GM12878 (cell line): Measurements from ENCODE around the gene CCNJL. TPM values are rescaled to one million over a fixed set of nuclear protein-coding genes. Genes with fewer than 3 reads are reported as not detected.

Experiments
- CHD2 ChIP-seq: IDR thresholded peaks from 2 replicates; pipeline ENCODE4 v1.6.1; 2011; ENCODE audit warnings: low read depth, low read length, improper control_type of control experiment, borderline replicate concordance
- EGR1 ChIP-seq, 2 experiments: IDR thresholded peaks; 1 replicate in 1 of 2; 2 replicates in 1 of 2; pipeline ENCODE4 v1.6.1; 2011 to 2012; ENCODE audit warnings: low read depth in 2 of 2, low read length in 2 of 2, borderline replicate concordance in 1 of 2, mild to moderate bottlenecking in 1 of 2, moderate library complexity in 1 of 2
- LARP7 ChIP-seq: fragments of 450-650 bp; IDR thresholded peaks from 2 replicates; pipeline ENCODE4 v1.6.1; 2017; ENCODE audit warnings: mild to moderate bottlenecking
- polyA plus RNA-seq, 11 experiments: library from polyadenylated mRNA; depleted of rRNA in 4 of 11; unstranded in 6 of 11; stranded (reverse) in 5 of 11; fragments of >200 nt; fragmentation: Nextera tagmentation in 4 of 11; fragmentation: Illumina TruSeq in 1 of 11; extraction: Ambion mirVana in 4 of 11; extraction: Trizol in 1 of 11; gene quantifications; 1 replicate in 1 of 11; 2 replicates in 10 of 11; pipeline versions ENCODE4 v1.2.1 to v1.2.3, GENCODE V29; 2011 to 2016; ENCODE audit warnings: inconsistent platforms in 2 of 11, missing spikeins in 2 of 11, low read depth in 1 of 11
- total RNA-seq, 4 experiments: library from RNA; depleted of rRNA in 3 of 4; stranded (reverse); fragments of >200 nt in 3 of 4; fragmentation: Illumina TruSeq in 1 of 4; extraction: Trizol in 1 of 4; gene quantifications; 2 replicates each; pipeline versions ENCODE4 v1.2.1 to v1.2.3, GENCODE V29; 2013 to 2021
- TF ChIP-seq, protein P1 (sequence below): fragments of 450-650 bp; IDR thresholded peaks from 2 replicates; pipeline ENCODE4 v1.6.1; 2017; ENCODE audit warnings: low read depth, mild to moderate bottlenecking, moderate library complexity
- TF ChIP-seq, protein P2 (sequence below): fragments of 150-350 bp; IDR thresholded peaks from 2 replicates; pipeline ENCODE4 v1.6.1; 2016; ENCODE audit warnings: low read depth, low read length
- TF ChIP-seq, protein P3 (sequence below): fragments of 450-650 bp; formaldehyde crosslinking; IDR thresholded peaks from 2 replicates; pipeline ENCODE4 v1.4.0; 2020; ENCODE audit warnings: mild to moderate bottlenecking, moderate library complexity

The CCNJL gene
- total and polyA plus RNA-seq, 10 of the 15 experiments (the other 5 are each of a cell fraction or from before 2014, with no cell fraction given): 0.09 to 0.20 (median 0.10) TPM; not detected in 7

DNA sequence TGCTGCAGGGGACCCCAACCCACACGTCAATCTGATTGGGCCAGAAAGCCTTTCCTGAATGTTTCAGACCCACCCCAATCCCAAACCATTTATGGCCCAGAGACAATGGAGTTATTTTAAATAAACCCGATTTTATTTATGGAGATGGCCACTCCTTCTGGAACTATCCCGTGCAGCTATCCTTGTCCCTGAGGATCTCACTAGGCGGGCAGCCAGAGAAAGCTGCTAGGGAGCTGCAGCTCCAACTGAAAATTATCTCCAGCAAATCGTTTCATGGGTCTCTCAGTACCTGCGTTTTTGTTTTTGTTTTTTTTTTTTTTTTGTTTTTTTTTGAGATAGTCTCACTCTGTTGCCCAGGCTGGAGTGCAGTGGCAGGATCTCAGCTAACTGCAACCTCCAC lies 35.1 kb upstream of the CCNJL start (continued):
- TF ChIP-seq, protein P1, sequence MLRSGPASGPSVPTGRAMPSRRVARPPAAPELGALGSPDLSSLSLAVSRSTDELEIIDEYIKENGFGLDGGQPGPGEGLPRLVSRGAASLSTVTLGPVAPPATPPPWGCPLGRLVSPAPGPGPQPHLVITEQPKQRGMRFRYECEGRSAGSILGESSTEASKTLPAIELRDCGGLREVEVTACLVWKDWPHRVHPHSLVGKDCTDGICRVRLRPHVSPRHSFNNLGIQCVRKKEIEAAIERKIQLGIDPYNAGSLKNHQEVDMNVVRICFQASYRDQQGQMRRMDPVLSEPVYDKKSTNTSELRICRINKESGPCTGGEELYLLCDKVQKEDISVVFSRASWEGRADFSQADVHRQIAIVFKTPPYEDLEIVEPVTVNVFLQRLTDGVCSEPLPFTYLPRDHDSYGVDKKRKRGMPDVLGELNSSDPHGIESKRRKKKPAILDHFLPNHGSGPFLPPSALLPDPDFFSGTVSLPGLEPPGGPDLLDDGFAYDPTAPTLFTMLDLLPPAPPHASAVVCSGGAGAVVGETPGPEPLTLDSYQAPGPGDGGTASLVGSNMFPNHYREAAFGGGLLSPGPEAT: no peak
- TF ChIP-seq, protein P2, sequence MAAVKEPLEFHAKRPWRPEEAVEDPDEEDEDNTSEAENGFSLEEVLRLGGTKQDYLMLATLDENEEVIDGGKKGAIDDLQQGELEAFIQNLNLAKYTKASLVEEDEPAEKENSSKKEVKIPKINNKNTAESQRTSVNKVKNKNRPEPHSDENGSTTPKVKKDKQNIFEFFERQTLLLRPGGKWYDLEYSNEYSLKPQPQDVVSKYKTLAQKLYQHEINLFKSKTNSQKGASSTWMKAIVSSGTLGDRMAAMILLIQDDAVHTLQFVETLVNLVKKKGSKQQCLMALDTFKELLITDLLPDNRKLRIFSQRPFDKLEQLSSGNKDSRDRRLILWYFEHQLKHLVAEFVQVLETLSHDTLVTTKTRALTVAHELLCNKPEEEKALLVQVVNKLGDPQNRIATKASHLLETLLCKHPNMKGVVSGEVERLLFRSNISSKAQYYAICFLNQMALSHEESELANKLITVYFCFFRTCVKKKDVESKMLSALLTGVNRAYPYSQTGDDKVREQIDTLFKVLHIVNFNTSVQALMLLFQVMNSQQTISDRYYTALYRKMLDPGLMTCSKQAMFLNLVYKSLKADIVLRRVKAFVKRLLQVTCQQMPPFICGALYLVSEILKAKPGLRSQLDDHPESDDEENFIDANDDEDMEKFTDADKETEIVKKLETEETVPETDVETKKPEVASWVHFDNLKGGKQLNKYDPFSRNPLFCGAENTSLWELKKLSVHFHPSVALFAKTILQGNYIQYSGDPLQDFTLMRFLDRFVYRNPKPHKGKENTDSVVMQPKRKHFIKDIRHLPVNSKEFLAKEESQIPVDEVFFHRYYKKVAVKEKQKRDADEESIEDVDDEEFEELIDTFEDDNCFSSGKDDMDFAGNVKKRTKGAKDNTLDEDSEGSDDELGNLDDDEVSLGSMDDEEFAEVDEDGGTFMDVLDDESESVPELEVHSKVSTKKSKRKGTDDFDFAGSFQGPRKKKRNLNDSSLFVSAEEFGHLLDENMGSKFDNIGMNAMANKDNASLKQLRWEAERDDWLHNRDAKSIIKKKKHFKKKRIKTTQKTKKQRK: no peak
- TF ChIP-seq CHD2 (no peak), LARP7 (no peak), EGR1 (IDR thresholded peaks at IDR 0.05; ENCODE audit: borderline replicate concordance in 1 of 2, low read depth in 2 of 2, low read length in 2 of 2) (no peak)
- TF ChIP-seq, protein P3, sequence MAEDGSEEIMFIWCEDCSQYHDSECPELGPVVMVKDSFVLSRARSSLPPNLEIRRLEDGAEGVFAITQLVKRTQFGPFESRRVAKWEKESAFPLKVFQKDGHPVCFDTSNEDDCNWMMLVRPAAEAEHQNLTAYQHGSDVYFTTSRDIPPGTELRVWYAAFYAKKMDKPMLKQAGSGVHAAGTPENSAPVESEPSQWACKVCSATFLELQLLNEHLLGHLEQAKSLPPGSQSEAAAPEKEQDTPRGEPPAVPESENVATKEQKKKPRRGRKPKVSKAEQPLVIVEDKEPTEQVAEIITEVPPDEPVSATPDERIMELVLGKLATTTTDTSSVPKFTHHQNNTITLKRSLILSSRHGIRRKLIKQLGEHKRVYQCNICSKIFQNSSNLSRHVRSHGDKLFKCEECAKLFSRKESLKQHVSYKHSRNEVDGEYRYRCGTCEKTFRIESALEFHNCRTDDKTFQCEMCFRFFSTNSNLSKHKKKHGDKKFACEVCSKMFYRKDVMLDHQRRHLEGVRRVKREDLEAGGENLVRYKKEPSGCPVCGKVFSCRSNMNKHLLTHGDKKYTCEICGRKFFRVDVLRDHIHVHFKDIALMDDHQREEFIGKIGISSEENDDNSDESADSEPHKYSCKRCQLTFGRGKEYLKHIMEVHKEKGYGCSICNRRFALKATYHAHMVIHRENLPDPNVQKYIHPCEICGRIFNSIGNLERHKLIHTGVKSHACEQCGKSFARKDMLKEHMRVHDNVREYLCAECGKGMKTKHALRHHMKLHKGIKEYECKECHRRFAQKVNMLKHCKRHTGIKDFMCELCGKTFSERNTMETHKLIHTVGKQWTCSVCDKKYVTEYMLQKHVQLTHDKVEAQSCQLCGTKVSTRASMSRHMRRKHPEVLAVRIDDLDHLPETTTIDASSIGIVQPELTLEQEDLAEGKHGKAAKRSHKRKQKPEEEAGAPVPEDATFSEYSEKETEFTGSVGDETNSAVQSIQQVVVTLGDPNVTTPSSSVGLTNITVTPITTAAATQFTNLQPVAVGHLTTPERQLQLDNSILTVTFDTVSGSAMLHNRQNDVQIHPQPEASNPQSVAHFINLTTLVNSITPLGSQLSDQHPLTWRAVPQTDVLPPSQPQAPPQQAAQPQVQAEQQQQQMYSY (CRISPR knock-in tag): no peak
